ENCODE measurements around the gene LRRIQ4.

LRRIQ4 gene

DNA sequence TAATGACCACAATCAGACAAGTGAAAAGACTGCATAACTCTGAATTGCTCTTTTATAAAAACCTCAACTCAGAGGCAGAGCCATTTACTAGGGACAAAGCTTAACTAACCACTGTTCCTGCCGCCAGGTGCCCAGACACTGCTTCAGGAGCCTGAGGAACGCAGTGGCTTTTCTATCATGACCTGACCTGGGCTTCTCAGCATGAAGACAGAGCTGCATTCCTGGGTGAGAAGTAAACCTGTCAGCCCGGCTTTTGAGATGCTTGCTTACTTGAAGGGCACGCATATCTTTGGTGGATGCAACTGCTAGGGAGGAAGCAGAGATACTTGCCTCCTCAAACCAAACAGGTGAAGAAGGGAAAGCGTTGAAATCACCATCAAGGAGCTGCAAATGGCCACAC lies 49.2 kb downstream of the LRRIQ4 start:
- DNase-seq = no peak

DNA sequence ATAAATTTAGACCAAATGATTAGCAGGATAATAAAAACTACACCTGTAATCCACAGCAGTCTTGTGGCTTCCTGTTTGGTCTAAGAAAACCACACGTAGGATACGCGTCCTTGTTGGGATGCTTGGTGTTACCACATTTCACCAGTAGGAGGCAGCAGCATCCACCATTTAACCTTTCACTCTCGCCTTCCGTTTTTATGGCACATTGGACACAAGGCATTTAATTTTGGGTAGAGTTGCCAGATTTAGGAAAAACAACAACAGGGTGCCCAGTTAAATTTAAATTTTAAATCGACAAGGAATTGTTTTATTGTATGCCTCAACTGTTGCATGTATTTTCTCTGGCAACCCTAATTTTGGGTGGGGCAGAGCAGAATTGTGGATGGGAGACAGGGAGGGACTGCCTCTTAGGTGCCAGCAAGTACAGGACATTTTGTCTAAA lies 50.8 kb downstream of the LRRIQ4 start:
- DNase-seq = peak; percentile 49

DNA sequence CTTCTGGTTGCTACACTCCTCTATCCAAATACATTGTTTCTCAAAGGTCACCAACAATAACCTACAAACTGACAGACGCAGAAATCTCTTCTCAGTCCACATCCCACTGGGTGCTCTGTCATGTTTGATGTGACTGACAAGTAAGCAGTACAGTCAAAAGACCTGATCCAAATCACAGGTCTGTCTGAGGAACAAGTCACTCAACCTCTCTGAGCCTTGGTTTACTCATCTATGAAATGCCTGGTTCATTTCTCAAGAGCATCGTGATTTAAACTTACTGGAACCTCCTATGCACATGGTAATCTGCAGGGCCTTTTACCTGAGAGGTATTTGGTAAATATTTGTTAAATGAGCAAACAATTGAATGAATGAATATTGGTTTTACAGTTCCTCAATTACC lies 51.6 kb downstream of the LRRIQ4 start:
- DNase-seq = no peak

DNA sequence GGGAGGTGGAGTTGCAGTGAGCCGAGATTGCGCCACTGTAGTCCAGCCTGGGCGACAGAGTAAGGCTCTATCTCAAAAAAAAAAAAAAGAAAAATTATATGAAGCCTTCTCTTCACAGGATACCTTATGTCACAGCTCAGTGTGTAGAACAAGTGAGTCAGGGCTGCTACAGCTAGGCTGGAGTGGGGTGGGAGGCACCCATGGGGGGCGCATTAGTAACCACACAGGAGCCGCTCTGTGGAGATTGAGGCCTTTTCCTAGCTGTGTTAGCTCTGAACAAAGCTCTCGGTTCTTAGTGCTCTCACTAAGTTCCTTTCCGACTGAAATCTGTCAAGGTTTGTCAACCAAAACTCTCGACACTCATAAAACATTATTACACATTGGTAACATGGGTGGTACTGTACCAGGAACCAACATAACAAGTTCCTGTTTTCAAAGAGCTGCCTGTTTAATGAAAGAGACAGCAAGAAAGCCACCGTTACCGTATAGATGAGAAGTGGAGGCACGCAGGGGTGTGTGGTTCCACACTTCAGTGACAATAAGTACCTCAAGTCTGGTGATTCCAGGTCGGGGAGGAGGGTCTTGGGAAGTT lies 52.6 kb downstream of the LRRIQ4 start:
- DNase-seq = no peak

DNA sequence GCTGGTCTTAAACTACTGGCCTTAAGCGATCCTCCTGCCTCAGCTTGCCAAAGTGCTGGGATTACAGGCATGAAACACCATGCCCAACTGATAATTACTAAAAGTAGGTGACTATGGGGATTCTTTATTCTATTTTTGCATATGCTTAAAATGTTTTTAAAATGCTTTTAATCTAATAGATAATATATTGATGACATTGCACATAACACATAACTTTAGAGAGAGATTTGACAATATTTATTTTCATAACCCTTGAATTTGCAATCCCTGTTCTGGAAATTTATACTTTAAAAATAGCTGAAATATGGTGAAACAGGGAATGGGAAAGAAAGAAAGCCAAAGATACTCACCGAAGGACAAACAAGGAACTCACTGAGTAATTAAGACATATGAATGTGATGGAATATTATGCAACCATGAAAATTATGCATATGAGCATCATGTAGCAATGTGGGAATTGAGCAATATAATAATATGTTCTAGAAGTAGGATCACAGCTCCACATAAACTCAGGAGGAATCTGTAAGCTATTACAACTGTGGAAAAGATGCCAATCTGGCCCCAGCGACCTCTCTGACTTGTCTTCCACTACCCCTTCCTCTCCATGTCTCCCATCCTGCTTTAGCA lies 55.0 kb downstream of the LRRIQ4 start:
- no peak for DNase-seq

DNA sequence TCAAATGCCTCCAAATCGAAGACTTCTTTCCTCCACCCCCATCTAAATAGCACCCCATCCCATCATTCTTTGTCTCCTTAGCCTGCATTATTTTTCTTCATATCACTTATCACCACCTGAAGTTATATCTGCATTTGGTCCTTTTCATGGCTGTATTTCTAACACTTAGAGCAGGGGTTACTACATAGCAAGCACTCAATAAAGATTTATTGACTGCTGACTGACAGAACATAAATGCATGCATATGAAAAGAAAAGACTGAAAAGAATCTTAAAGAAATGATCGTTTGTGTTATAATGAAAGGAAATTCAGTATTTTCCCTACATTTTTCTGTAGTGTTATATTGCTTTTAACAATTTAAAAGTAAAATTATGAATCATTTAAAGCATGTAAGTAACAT lies 55.7 kb downstream of the LRRIQ4 start:
- DNase-seq = no peak

DNA sequence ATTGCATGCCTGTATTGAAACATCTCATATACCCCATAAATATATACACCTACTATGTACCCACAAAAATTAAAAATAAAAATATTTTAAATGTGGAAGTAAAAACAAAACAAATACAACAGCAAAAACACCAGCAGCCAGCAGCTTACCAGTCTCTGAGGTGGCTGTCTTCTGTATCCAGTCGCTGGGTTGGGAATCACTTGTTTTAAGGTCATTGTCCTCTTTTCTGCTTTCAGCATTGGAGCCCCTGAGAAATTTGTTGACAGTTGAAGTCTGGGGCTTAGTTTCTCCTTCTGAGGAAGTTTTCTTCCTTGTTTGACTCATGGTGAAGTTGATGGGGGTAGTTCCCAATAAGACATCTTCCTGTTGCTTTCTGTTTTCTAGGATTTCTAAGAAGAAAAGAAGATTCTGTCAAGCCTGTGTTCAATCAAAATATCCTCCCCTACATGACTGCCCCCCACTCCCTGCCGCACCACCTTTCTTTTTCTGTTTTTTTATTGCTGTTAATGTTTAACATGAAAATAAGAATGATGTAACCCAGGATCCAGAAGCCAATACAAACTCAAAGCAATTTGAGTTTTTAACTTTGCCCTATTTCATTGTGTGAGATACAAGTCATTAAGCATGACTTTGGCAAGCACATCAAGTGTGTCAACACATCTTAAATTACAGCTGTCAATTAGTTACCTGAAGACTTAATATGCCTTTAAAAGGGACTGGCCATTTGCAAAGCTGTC lies 57.0 kb downstream of the LRRIQ4 start, which contains the start of gene LRRC31:
Gene LRRC31, minus strand, starts transcription at position 452 of the 737 bp plus-strand sequence. Its CDS starts 128 bp downstream, at position 324.
- DNase-seq = no peak

DNA sequence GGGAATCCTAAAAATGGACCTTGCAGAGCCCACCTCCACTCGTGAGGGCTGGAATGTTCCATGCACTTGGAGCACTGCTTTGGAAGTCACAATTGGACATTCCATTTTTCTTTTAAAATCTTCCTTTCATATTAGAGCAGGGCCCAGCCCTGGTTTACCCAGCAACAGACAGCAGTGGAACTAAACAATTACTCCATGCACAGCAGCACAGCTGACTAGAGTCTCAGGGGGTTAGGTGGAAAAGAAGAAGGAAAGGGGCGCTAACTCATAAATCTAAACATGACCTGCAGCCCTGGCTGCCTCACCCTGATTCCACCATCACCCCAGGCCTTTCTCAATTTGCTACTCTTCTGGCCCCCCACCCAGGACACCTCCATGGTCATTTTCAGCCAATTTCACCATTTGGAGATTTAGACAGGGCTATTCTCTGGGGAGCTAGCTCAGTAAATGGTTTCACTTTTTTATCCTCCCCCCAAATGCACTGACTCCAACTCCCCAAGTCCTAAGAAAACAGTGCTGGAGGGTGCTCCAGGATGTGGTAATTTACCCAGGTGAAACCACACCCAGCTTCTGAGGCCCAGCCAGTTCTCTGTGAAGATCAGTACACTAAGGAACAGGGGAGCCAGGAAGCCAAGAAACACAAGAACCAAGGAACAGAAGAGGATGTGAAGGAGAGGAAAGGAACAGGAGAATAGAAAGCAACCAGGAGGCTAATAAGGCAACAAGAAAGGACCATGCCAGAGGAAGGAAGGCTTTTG lies 58.6 kb downstream of the LRRIQ4 start:
- DNase-seq = no peak

DNA sequence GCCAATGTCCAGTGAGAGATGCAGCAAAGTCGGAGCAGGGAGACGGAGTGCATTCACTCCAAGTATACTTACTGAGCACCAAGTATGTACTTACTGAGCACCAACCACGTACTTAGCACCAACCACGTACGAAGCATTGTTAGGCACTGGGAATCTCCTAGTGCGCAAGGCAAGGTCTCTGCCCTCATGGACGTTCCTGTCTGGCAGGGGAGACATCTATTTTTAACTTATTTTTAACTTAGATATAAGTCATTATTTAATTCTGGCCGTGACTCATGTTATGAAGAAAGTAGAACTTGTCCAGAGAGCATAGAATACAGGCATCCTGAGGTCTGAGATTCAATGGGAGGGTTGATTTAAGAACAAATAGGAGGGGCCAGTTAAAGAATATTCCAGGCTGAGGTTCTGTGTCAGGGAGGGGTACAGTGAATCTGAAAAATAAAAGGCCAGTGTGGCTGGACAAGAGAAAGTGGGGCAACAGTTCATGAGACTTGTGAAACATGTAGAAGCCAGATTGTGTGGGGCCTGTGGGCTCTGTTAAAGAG lies 66.4 kb downstream of the LRRIQ4 start:
- DNase-seq = no peak

DNA sequence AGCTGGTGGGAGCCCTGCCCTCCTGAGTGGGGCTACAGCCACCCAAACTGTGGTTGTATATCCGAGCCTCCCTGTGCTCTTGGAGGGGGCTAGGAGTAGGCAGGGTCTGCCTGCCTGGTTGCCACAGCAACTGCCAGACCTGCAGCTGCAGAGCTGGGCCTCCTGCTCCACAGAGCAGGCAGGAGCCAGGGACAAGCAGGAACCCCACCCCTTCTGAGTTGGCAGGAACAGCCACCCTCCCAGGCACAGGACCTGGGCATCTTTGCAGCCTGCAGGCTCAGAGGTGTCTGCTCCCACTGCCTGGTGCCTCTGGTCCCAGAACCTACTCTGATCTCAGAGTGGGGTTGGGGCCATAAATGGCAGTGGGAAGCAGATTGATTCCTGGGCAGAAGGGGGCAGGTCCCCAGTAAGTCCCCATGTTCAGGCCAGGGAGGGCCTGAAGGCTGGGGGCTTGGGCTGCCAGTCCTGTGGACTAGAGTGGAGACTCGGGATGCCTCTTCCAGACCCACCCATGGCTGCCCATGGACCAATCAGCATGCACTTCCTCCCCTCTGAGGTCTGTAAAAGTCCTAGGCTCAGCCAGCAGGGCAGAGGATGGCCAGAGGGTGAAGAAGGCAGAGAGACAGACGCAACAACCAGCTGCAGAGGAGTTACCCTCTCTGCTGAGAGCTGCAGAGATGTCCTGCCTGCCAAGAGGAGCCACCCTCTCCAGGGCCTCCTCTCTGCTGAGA lies 67.3 kb downstream of the LRRIQ4 start:
- no peak for DNase-seq

DNA sequence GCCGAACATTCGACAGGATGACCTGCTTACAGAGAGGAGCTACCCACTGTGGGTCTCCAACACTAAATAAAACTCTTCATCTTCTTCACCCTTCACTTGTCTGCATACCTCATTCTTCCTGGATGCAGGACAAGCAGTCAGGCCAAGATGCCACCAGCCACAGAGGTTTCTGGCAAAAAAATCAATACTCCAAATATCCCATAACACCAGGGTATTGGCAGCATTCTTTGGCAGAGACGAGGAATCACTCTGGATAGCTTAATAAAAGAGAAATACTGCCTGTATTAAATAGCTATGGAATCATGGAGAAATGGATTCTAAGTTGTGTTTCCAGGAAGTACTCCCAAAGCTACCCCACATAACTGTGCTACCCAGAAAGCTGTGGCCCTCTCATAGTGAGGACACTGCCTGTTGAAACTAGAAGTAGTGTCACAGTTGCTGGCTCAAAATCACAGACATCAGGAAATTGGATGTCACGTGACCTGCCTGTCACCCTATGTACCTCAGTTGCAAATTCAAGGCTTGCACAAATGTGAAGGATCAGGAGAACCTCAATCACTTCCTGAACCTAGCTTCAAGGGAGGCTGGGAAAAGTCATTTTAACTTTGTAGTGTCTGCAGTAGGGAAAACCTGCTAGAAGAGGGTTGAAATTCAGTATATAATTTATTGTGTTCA lies 68.0 kb downstream of the LRRIQ4 start:
- DNase-seq = no peak

DNA sequence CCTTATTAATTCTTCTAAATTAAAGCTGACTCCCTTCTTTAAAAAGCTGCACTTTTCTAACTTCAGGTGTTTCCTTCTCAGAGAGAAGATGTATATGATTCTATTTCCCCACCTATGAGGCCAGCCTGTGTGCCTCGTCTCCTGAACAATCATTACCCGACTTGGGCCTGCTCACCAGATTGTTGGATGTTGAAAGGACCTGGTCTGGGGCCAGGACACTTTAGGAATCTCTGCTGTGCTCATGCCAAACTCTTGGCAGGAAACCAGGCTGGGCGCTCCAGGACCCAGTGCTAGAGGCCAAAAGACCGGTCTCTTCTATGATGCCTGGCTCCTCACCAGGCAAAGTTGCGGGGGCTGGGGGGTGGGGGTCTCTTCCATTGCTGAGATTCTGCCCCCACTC lies 74.0 kb downstream of the LRRIQ4 start:
- no peak for DNase-seq
